ENCODE measurements around the gene NAT16. TPM values are rescaled to one million over a fixed set of nuclear protein-coding genes. Genes with fewer than 3 reads are reported as not detected.
A peak's percentile ranks its signal among the peaks of the same experiment; 100 is the strongest.

NAT16 gene
- total and polyA plus RNA-seq, 2 of the 4 experiments (the other 2 are of a cell fraction): 0.05 TPM; not detected in 1

GRCh38 chr7:101174322-101174854 is 5.7 kb downstream of the NAT16 start:
- no peak overlapping the region for H4K8ac ChIP-seq (ENCODE audit: low read depth in 2 of 2, low read length in 2 of 2)
- H2BK20ac ChIP-seq (ENCODE audit: low read depth, low read length): no peak overlapping the region
- peaks cover 3% of the 10 kb centered on the region for H3K9me1 ChIP-seq (ENCODE audit: insufficient read depth, low read length)
- TF ChIP-seq RFX5 (IDR thresholded peaks at IDR 0.05; ENCODE audit: low read depth, low read length): no peak
- TF ChIP-seq MAZ (IDR thresholded peaks at IDR 0.05; ENCODE audit: borderline replicate concordance, low read depth, low read length): no peak
- no peak for TF ChIP-seq POLR2A (IDR thresholded peaks at IDR 0.05; ENCODE audit: low read depth, low read length)
- TF ChIP-seq MAFK (IDR thresholded peaks at IDR 0.05; ENCODE audit: low read depth, low read length): no peak
- no peak for TF ChIP-seq RAD21 (IDR thresholded peaks at IDR 0.05; ENCODE audit: low read length)
- TF ChIP-seq, protein P1, sequence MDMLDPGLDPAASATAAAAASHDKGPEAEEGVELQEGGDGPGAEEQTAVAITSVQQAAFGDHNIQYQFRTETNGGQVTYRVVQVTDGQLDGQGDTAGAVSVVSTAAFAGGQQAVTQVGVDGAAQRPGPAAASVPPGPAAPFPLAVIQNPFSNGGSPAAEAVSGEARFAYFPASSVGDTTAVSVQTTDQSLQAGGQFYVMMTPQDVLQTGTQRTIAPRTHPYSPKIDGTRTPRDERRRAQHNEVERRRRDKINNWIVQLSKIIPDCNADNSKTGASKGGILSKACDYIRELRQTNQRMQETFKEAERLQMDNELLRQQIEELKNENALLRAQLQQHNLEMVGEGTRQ (IDR thresholded peaks at IDR 0.05; ENCODE audit: low read depth, low read length): no peak
- TF ChIP-seq RCOR1 (IDR thresholded peaks at IDR 0.05; ENCODE audit: insufficient replicate concordance, low read length): no peak
- TF ChIP-seq, protein P2, sequence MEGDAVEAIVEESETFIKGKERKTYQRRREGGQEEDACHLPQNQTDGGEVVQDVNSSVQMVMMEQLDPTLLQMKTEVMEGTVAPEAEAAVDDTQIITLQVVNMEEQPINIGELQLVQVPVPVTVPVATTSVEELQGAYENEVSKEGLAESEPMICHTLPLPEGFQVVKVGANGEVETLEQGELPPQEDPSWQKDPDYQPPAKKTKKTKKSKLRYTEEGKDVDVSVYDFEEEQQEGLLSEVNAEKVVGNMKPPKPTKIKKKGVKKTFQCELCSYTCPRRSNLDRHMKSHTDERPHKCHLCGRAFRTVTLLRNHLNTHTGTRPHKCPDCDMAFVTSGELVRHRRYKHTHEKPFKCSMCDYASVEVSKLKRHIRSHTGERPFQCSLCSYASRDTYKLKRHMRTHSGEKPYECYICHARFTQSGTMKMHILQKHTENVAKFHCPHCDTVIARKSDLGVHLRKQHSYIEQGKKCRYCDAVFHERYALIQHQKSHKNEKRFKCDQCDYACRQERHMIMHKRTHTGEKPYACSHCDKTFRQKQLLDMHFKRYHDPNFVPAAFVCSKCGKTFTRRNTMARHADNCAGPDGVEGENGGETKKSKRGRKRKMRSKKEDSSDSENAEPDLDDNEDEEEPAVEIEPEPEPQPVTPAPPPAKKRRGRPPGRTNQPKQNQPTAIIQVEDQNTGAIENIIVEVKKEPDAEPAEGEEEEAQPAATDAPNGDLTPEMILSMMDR (conservative IDR thresholded peaks at IDR 0.05; ENCODE audit: low read depth, low read length): no peak
- no peak for TF ChIP-seq NFE2L2 (IDR thresholded peaks at IDR 0.05; ENCODE audit: low read depth, low read length)
- no peak for TF ChIP-seq BHLHE40 (IDR thresholded peaks at IDR 0.05; ENCODE audit: low read depth, low read length)
- TF ChIP-seq ELK1 (IDR thresholded peaks at IDR 0.05; ENCODE audit: borderline replicate concordance, low read depth, low read length): no peak
- TF ChIP-seq CEBPB (IDR thresholded peaks at IDR 0.05; ENCODE audit: low read depth, low read length): no peak
- TF ChIP-seq MXI1 (IDR thresholded peaks at IDR 0.05; ENCODE audit: borderline replicate concordance, low read depth, low read length): no peak
- TF ChIP-seq SMC3 (IDR thresholded peaks at IDR 0.05; ENCODE audit: low read depth, low read length): no peak
- TF ChIP-seq FOS (IDR thresholded peaks at IDR 0.05; ENCODE audit: low read depth, low read length): no peak
- TF ChIP-seq CHD1 (IDR thresholded peaks at IDR 0.05; ENCODE audit: low read depth, low read length): no peak
- no peak overlapping the region for H3K9ac ChIP-seq (ENCODE audit: low read depth, low read length)
- H2AK9ac ChIP-seq (replicated peaks; ENCODE audit: low read depth, low read length, poor library complexity): no peak overlapping the region
- no peak overlapping the region for H3K18ac ChIP-seq (ENCODE audit: low read depth, low read length)
- in situ Hi-C loops (cut with MboI; ENCODE audit: low sequenced_read_pairs): no loop called here
- no peak overlapping the region for H2BK5ac ChIP-seq (ENCODE audit: low read depth, low read length, poor library complexity, severe bottlenecking)
- H2AFZ ChIP-seq (replicated peaks; ENCODE audit: low read length, poor library complexity): peak overlapping the region; percentile 75
- no peak overlapping the region for H3K14ac ChIP-seq (replicated peaks; ENCODE audit: low read depth, low read length)
- peaks cover 8% of the 10 kb centered on the region for H3K4me1 ChIP-seq (ENCODE audit: control insufficient read depth, insufficient read depth, low read length)
- intact Hi-C loops (cut with micrococcal nuclease): no loop called here
- WGBS, 2 experiments (ENCODE audit: extremely low coverage in 2 of 2, insufficient read length in 1 of 2): 4% methylated on average over 16 of the region's 28 CpGs; no CpG with 5 or more reads in 1 of the 2 experiments
- H3K23ac ChIP-seq (ENCODE audit: low read depth, low read length): no peak overlapping the region
- no peak overlapping the region for H2BK120ac ChIP-seq (ENCODE audit: low read depth, low read length)
- dilution Hi-C loops (cut with HindIII; ENCODE audit: low sequenced_read_pairs, unreplicated experiment): no loop called here
- H3K36me3 ChIP-seq (ENCODE audit: control insufficient read depth, insufficient read depth, low read length): no peaks in the 10 kb centered on the region
- no peak overlapping the region for H3K56ac ChIP-seq (ENCODE audit: extremely low read depth, insufficient read depth, low read length)
- no peak for ATAC-seq (ENCODE audit: low read depth)
- 0 out of 4 replicates have a peak, but pooled peaks cover 0 to under 1% of the 10 kb centered on the region in 2 experiments for H3K79me1 ChIP-seq (ENCODE audit: low read depth in 1 of 2, low read length in 2 of 2)
- no peak overlapping the region for H3K4me3 ChIP-seq (ENCODE audit: insufficient read depth, low read depth, low read length)
- no peak overlapping the region for H3K4me2 ChIP-seq (ENCODE audit: low read depth, low read length)
- H3K27ac ChIP-seq (ENCODE audit: insufficient read depth, low read length): no peak overlapping the region
- H3K27me3 ChIP-seq (ENCODE audit: control insufficient read depth, insufficient read depth, low read length): peaks cover 89% of the 10 kb centered on the region
- ChIA-PET POLR2A (ENCODE audit: unreplicated experiment) (interaction anchor here (0.9 kb wide), 1 partner anchor 9 kb away, joined by 3 read pairs; the partner anchor contains the start of gene VGF), CTCF (no interaction called here)
- no peaks in the 10 kb centered on the region; the same call in 1 of the 2 replicates for H4K20me1 ChIP-seq (ENCODE audit: insufficient read depth, low read length)
- no peak for DNase-seq
- H4K91ac ChIP-seq (ENCODE audit: insufficient read depth, low read depth, low read length): no peak overlapping the region
- no peak overlapping the region for H2BK15ac ChIP-seq (ENCODE audit: low read depth, low read length)
- H4K5ac ChIP-seq (ENCODE audit: low read depth, low read length): no peak overlapping the region
- no peak overlapping the region for H2AK5ac ChIP-seq (ENCODE audit: low read depth, low read length)
- peaks cover 4% of the 10 kb centered on the region; the same call in 1 of the 2 replicates for H3K9me3 ChIP-seq (ENCODE audit: control insufficient read depth, insufficient read depth, low read length)
- BruUV-seq (replicated peaks): no TSS peak
- no peak overlapping the region for H3K4ac ChIP-seq (ENCODE audit: low read depth, low read length)
